Osteocyte (in vitro differentiated cells): Measurements from ENCODE around the gene KIF17. TPM values are rescaled to one million over a fixed set of nuclear protein-coding genes. Genes with fewer than 3 reads are reported as not detected.
"Not testable (repeated sequence)": the region's sequence is repeated elsewhere in the genome, so short reads cannot be mapped to it uniquely, and the experiment has no call there.

Experiments
- DNase-seq: peaks from one replicate; pipeline ENCODE4 v3.0.0; 2021; ENCODE audit warnings: mixed read lengths; ENCODE audit not compliant: unreplicated experiment; ENCODE audit errors: extremely low spot score
- H3K27ac Mint-ChIP-seq: one replicate; pipeline ENCODE4 v1.8.0; 2021; ENCODE audit warnings: mild to moderate bottlenecking, mixed read lengths; ENCODE audit not compliant: unreplicated experiment
- H3K27me3 Mint-ChIP-seq: one replicate; pipeline ENCODE4 v1.8.0; 2021; ENCODE audit warnings: mixed read lengths; ENCODE audit not compliant: unreplicated experiment
- H3K36me3 Mint-ChIP-seq: one replicate; pipeline ENCODE4 v1.8.0; 2021; ENCODE audit warnings: mixed read lengths; ENCODE audit not compliant: unreplicated experiment
- H3K4me1 Mint-ChIP-seq: one replicate; pipeline ENCODE4 v1.8.0; 2021; ENCODE audit warnings: mixed read lengths; ENCODE audit not compliant: unreplicated experiment
- H3K4me3 Mint-ChIP-seq: one replicate; pipeline ENCODE4 v1.8.0; 2021; ENCODE audit warnings: mild to moderate bottlenecking, moderate library complexity, mixed read lengths; ENCODE audit not compliant: unreplicated experiment
- H3K9me3 Mint-ChIP-seq: one replicate; pipeline ENCODE4 v1.8.0; 2021; ENCODE audit warnings: mixed read lengths; ENCODE audit not compliant: unreplicated experiment
- total RNA-seq: library from RNA; stranded (reverse); gene quantifications from 2 replicates; pipeline ENCODE4 v1.2.1, GENCODE V29; 2021
- TF ChIP-seq, protein P1 (sequence below): fragments of 200-600 bp; sonication (generic); IDR thresholded peaks from 2 replicates; pipeline ENCODE4 v1.5.0; 2021; ENCODE audit warnings: antibody characterized with exemption, mild to moderate bottlenecking, moderate library complexity

KIF17 gene
- total RNA-seq, 1 donor from 2014 or later, result 0.11 TPM

GRCh38 chr1:20720631-20721091, 2.9 kb upstream of the KIF17 start:
- Mint-ChIP-seq H3K36me3 (no peaks in the 10 kb centered on the region), H3K9me3 (no peaks in the 10 kb centered on the region), H3K27me3 (peaks cover 4% of the 10 kb centered on the region), H3K4me3 (no peak overlapping the region), H3K4me1 (peaks cover 3% of the 10 kb centered on the region), H3K27ac (no peak overlapping the region)
- TF ChIP-seq, protein P1, sequence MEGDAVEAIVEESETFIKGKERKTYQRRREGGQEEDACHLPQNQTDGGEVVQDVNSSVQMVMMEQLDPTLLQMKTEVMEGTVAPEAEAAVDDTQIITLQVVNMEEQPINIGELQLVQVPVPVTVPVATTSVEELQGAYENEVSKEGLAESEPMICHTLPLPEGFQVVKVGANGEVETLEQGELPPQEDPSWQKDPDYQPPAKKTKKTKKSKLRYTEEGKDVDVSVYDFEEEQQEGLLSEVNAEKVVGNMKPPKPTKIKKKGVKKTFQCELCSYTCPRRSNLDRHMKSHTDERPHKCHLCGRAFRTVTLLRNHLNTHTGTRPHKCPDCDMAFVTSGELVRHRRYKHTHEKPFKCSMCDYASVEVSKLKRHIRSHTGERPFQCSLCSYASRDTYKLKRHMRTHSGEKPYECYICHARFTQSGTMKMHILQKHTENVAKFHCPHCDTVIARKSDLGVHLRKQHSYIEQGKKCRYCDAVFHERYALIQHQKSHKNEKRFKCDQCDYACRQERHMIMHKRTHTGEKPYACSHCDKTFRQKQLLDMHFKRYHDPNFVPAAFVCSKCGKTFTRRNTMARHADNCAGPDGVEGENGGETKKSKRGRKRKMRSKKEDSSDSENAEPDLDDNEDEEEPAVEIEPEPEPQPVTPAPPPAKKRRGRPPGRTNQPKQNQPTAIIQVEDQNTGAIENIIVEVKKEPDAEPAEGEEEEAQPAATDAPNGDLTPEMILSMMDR, result no peak
- no peak for DNase-seq

DNA sequence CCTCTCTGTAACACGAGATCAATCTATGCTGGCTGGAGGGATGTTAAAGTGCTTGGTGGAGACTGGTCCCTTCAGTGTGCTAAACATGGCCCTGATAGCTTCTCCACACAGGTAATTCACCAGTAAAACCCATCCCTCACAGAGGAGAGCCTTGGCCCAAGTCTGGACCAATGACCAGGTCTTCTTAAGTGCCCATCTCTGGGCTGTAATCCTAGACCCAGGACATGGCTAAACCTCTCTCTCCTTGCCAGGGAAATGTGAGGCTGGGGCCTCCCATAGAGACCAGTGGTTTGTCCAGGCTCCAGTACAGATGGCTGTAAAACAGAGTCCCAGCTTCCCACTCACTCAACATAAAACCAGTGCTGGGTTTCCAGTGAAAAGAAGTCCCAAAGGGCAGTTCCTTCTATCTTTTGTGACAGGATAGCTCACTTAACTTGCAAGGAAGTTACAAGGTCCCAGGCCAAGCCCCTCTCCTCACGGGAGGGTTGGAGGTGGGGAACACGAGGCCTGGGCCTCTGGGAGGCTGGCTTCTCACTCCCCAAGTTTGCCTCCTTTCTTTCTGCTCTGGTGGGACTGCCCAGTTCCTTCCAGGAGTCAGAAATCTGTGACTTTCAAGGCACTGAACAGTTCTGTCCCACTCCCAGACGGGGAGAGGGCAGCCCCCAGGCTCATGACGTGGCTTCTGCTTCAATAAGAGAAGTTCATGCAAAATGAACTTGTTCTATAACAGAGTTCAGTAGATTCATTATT, 2.2 kb upstream of the KIF17 start:
- Mint-ChIP-seq H3K4me1 (peaks cover 3% of the 10 kb centered on the region), H3K27me3 (peaks cover 4% of the 10 kb centered on the region), H3K4me3 (no peak overlapping the region), H3K27ac (no peak overlapping the region), H3K9me3 (no peaks in the 10 kb centered on the region), H3K36me3 (no peaks in the 10 kb centered on the region)
- DNase-seq, result no peak
- TF ChIP-seq, protein P1, result no peak

- no peak for DNase-seq
- Mint-ChIP-seq H3K4me1 (peaks cover 3% of the 10 kb centered on the region), H3K9me3 (no peaks in the 10 kb centered on the region), H3K27ac (no peak overlapping the region), H3K36me3 (no peaks in the 10 kb centered on the region), H3K4me3 (no peak overlapping the region), H3K27me3 (peaks cover 4% of the 10 kb centered on the region)
- TF ChIP-seq, protein P1, result no peak
Observed at GRCh38 chr1:20719261-20719660, 1.5 kb upstream of the KIF17 start.

DNA sequence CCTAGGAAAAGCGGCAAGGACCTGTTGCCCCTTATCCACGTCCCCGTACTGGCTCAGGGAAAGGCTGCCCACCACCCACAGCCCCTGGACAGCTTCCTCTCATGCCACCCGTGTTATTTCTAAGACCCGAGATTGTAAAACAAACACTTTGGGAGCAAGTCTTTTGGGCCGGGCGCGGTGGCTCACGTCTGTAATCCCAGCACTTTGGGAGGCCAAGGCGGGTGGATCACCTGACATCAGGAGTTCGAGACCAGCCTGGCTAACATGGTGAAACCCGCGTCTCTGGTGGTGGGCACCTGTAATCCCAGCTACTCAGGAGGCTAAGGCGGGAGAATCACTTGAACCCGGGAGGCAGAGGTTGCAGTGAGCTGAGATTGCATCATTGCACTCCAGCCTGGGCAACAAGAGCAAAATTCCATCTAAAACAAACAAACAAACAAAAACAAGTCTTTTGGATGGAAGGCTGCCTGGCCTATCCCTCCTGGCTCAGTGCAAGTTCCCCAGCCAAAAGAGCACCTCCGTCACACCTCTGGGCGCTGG, 606 bp upstream of the KIF17 start:
- peak overlapping the region; percentile 71 for H3K4me3 Mint-ChIP-seq
- H3K36me3 Mint-ChIP-seq, H3K9me3 Mint-ChIP-seq, H3K27me3 Mint-ChIP-seq, DNase-seq, H3K4me1 Mint-ChIP-seq, H3K27ac Mint-ChIP-seq: not testable (repeated sequence)

GRCh38 chr1:20716232-20716631, 1.6 kb downstream of the KIF17 start:
- no peaks in the 10 kb centered on the region for H3K9me3 Mint-ChIP-seq
- TF ChIP-seq, protein P1, result no peak
- peaks cover 3% of the 10 kb centered on the region for H3K4me1 Mint-ChIP-seq
- H3K27me3 Mint-ChIP-seq, result peaks cover 4% of the 10 kb centered on the region
- DNase-seq, result no peak
- H3K36me3 Mint-ChIP-seq, result no peaks in the 10 kb centered on the region
- H3K27ac Mint-ChIP-seq, result no peak overlapping the region
- H3K4me3 Mint-ChIP-seq, result peak overlapping the region; percentile 63
